H1 (cell line): ENCODE measurements around the gene CCDC138. TPM values are rescaled to one million over a fixed set of nuclear protein-coding genes. Genes with fewer than 3 reads are reported as not detected.

Experiments used
- CTCF ChIA-PET: fragments of 300-600 bp; sonication (Branson Sonifier 250); formaldehyde crosslinking; loops from one replicate; lab custom pipeline; 2021; ENCODE audit not compliant: partially characterized antibody; lab: Charles Lee
- POLR2A ChIA-PET: fragments of 300-600 bp; sonication (Branson Sonifier 250); formaldehyde crosslinking; loops from one replicate; lab custom pipeline; 2021; ENCODE audit warnings: inconsistent platforms; ENCODE audit not compliant: partially characterized antibody; lab: Charles Lee
- DNase-seq, 2 experiments: peaks; one replicate each; pipeline versions ENCODE4 v3.0.0 to v3.0.0-alpha.2; 2010 to 2022; ENCODE audit warnings: low spot score in 2 of 2, low read depth in 1 of 2, mixed read lengths in 1 of 2
- FAIRE-seq: peaks from 2 replicates; lab custom pipeline; 2011; peaks lifted over from hg19 to GRCh38; lab: Jason Lieb, UNC
- H2AFZ ChIP-seq: 2 replicates; pipeline ENCODE4 v1.8.1; 2012; ENCODE audit warnings: low read length, inconsistent platforms
- H2AK5ac ChIP-seq: 2 replicates; pipeline ENCODE4 v1.6.1; 2013; ENCODE audit warnings: low read depth, low read length
- H2BK120ac ChIP-seq: replicated peaks from 2 replicates; pipeline ENCODE3; 2013; ENCODE audit warnings: low read depth, low read length, inconsistent platforms
- H2BK12ac ChIP-seq: 2 replicates; pipeline ENCODE4 v1.6.1; 2013; ENCODE audit warnings: low read depth, low read length
- H2BK15ac ChIP-seq: 2 replicates; pipeline ENCODE4 v1.6.1; 2013; ENCODE audit warnings: low read length
- H2BK20ac ChIP-seq: 2 replicates; pipeline ENCODE4 v1.6.1; 2013; ENCODE audit warnings: low read length
- H2BK5ac ChIP-seq: 2 replicates; pipeline ENCODE4 v1.6.1; 2013; ENCODE audit warnings: low read depth, low read length
- H3K14ac ChIP-seq: 2 replicates; pipeline ENCODE4 v1.6.1; 2013; ENCODE audit warnings: inconsistent platforms; ENCODE audit not compliant: insufficient read length
- H3K18ac ChIP-seq: 2 replicates; pipeline ENCODE4 v1.6.1; 2013; ENCODE audit warnings: low read length; ENCODE audit errors: extremely low read depth
- H3K23ac ChIP-seq: 2 replicates; pipeline ENCODE4 v1.6.1; 2013; ENCODE audit warnings: inconsistent platforms; ENCODE audit not compliant: insufficient read length
- H3K23me2 ChIP-seq: 2 replicates; pipeline ENCODE4 v1.6.1; 2013; ENCODE audit warnings: low read depth, low read length
- H3K27ac ChIP-seq: 2 replicates; pipeline ENCODE4 v1.6.1; 2011; ENCODE audit warnings: low read depth, low read length, inconsistent platforms
- H3K27me3 ChIP-seq, 4 experiments: replicated peaks in 1 of 4; 1 replicate in 1 of 4; 2 replicates in 3 of 4; pipeline versions ENCODE4 v1.6.1 to v1.8.1; 2011 to 2013; ENCODE audit warnings: low read length in 3 of 4, mild to moderate bottlenecking in 3 of 4, inconsistent platforms in 2 of 4, mixed read lengths in 2 of 4, moderate library complexity in 1 of 4; ENCODE audit not compliant: control insufficient read depth in 3 of 4, insufficient read depth in 3 of 4; ENCODE audit errors: extremely low read depth in 1 of 4
- H3K36me3 ChIP-seq, 4 experiments: 2 replicates each; pipeline versions ENCODE4 v1.6.1 to v1.8.1; 2011 to 2013; ENCODE audit warnings: mild to moderate bottlenecking in 4 of 4, low read length in 3 of 4, moderate library complexity in 2 of 4, control low read depth in 1 of 4, inconsistent platforms in 1 of 4; ENCODE audit not compliant: insufficient read depth in 4 of 4, control insufficient read depth in 2 of 4
- H3K4ac ChIP-seq: replicated peaks from 2 replicates; pipeline ENCODE3; 2013; ENCODE audit warnings: low read length, low read depth, mixed read lengths, inconsistent platforms; ENCODE audit not compliant: insufficient read length
- H3K4me1 ChIP-seq, 4 experiments: replicated peaks in 1 of 4; 1 replicate in 1 of 4; 2 replicates in 3 of 4; pipeline versions ENCODE4 v1.6.1 to v1.8.1; 2011 to 2013; ENCODE audit warnings: low read length in 3 of 4, inconsistent platforms in 2 of 4, mixed read lengths in 1 of 4; ENCODE audit not compliant: insufficient read depth in 4 of 4, control insufficient read depth in 3 of 4
- H3K4me2 ChIP-seq, 2 experiments: 2 replicates each; pipeline versions ENCODE4 v1.6.1 to v1.8.1; 2011 to 2013; ENCODE audit warnings: low read depth in 2 of 2, low read length in 2 of 2, control low read depth in 1 of 2, inconsistent platforms in 1 of 2, mild to moderate bottlenecking in 1 of 2; ENCODE audit not compliant: insufficient read depth in 1 of 2
- H3K4me3 ChIP-seq, 4 experiments: fragments of 200-600, 300-600 bp in 1 of 4; sonication (generic), shearing (Covaris generic), sonication (Bioruptor Twin) in 1 of 4; 2 replicates each; pipeline versions ENCODE4 v1.5.1 to v1.8.1; 2011 to 2016; ENCODE audit warnings: low read length in 4 of 4, low read depth in 3 of 4, control low read depth in 2 of 4, inconsistent platforms in 2 of 4, mild to moderate bottlenecking in 2 of 4, mixed read lengths in 1 of 4, moderate library complexity in 1 of 4; ENCODE audit not compliant: insufficient read depth in 2 of 4; ENCODE audit errors: extremely low read depth in 1 of 4
- H3K56ac ChIP-seq: replicated peaks from 2 replicates; pipeline ENCODE3; 2013; ENCODE audit warnings: low read depth, mild to moderate bottlenecking, mixed read lengths, low read length, inconsistent platforms; ENCODE audit not compliant: insufficient read length
- H3K79me1 ChIP-seq: 2 replicates; pipeline ENCODE4 v1.6.1; 2013; ENCODE audit warnings: low read depth, low read length, control low read depth
- H3K79me2 ChIP-seq, 2 experiments: 2 replicates each; pipeline versions ENCODE4 v1.6.1 to v1.8.1; 2012 to 2013; ENCODE audit warnings: low read length in 2 of 2, mild to moderate bottlenecking in 2 of 2, inconsistent platforms in 1 of 2; ENCODE audit not compliant: insufficient read depth in 2 of 2, control insufficient read depth in 1 of 2
- H3K9ac ChIP-seq, 4 experiments: replicated peaks in 1 of 4; 1 replicate in 1 of 4; 2 replicates in 3 of 4; pipeline versions ENCODE4 v1.6.1 to v1.8.1; 2011 to 2013; ENCODE audit warnings: low read depth in 3 of 4, low read length in 3 of 4, control low read depth in 2 of 4, mild to moderate bottlenecking in 2 of 4, moderate library complexity in 2 of 4, inconsistent platforms in 1 of 4; ENCODE audit errors: extremely low read depth in 1 of 4
- H3K9me3 ChIP-seq, 2 experiments: 2 replicates each; pipeline versions ENCODE4 v1.6.1 to v1.8.1; 2012 to 2013; ENCODE audit warnings: mild to moderate bottlenecking in 2 of 2, moderate library complexity in 2 of 2, control low read depth in 1 of 2, inconsistent platforms in 1 of 2, low read depth in 1 of 2, low read length in 1 of 2, mixed read lengths in 1 of 2; ENCODE audit not compliant: insufficient read depth in 2 of 2
- H4K20me1 ChIP-seq, 2 experiments: replicated peaks in 1 of 2; 2 replicates each; pipeline versions ENCODE3 to v1.8.1; 2011 to 2013; ENCODE audit warnings: inconsistent platforms in 2 of 2, low read length in 2 of 2, mild to moderate bottlenecking in 1 of 2; ENCODE audit not compliant: insufficient read depth in 2 of 2, control insufficient read depth in 1 of 2
- H4K5ac ChIP-seq: 2 replicates; pipeline ENCODE4 v1.6.1; 2013; ENCODE audit warnings: low read length, low read depth, mixed read lengths, inconsistent platforms; ENCODE audit not compliant: insufficient read length
- H4K8ac ChIP-seq: 2 replicates; pipeline ENCODE4 v1.8.0; 2013; ENCODE audit warnings: mild to moderate bottlenecking, moderate library complexity, low read length, inconsistent platforms; ENCODE audit not compliant: insufficient read depth; ENCODE audit errors: extremely low read depth
- H4K91ac ChIP-seq: replicated peaks from 2 replicates; pipeline ENCODE3; 2013; ENCODE audit warnings: low read length, mixed read lengths, inconsistent platforms; ENCODE audit not compliant: insufficient read length
- BRCA1 ChIP-seq: IDR thresholded peaks from 2 replicates; pipeline ENCODE4 v1.6.1; 2012; ENCODE audit warnings: low read depth, low read length, improper control_type of control experiment
- CHD1 ChIP-seq: IDR thresholded peaks from 2 replicates; pipeline ENCODE4 v1.6.1; 2012; ENCODE audit warnings: low read depth, low read length, improper control_type of control experiment
- GTF2F1 ChIP-seq: IDR thresholded peaks from 2 replicates; pipeline ENCODE4 v1.6.1; 2012; ENCODE audit warnings: low read depth, low read length, improper control_type of control experiment, borderline replicate concordance
- KDM5A ChIP-seq: fragments of 200-600 bp; IDR thresholded peaks from 2 replicates; pipeline ENCODE4 v1.7.1; 2012; ENCODE audit warnings: mild to moderate bottlenecking, low read length, inconsistent platforms, mixed read lengths
- NRF1 ChIP-seq: IDR thresholded peaks from 2 replicates; pipeline ENCODE4 v1.6.1; 2011; ENCODE audit warnings: mild to moderate bottlenecking, low read depth, low read length, improper control_type of control experiment
- PHF8 ChIP-seq: fragments of 200-600 bp; sonication (generic); conservative IDR thresholded peaks from 2 replicates; pipeline ENCODE4 v1.7.1; 2012; ENCODE audit warnings: low read depth, mild to moderate bottlenecking, inconsistent platforms, low read length, moderate library complexity
- POLR2A ChIP-seq, 2 experiments: IDR thresholded peaks; 1 replicate in 1 of 2; 2 replicates in 1 of 2; pipeline ENCODE4 v1.6.1; 2011; ENCODE audit warnings: low read depth in 2 of 2, low read length in 2 of 2, mild to moderate bottlenecking in 2 of 2; ENCODE audit errors: control extremely low read depth in 1 of 2
- SIRT6 ChIP-seq: IDR thresholded peaks from one replicate; pipeline ENCODE4 v1.7.1; 2012; ENCODE audit warnings: low read length, inconsistent platforms
- SRF ChIP-seq: IDR thresholded peaks from 2 replicates; pipeline ENCODE4 v1.6.1; 2011; ENCODE audit warnings: mild to moderate bottlenecking, low read depth, low read length, moderate library complexity
- TCF12 ChIP-seq: IDR thresholded peaks from 2 replicates; pipeline ENCODE4 v1.6.1; 2011; ENCODE audit warnings: low read depth, mild to moderate bottlenecking, low read length
- WGBS, 2 experiments: shearing (Covaris generic) in 1 of 2; methylation state at CpG; one replicate each; pipeline versions ENCODE4 v1.1.6 to v1.1.7; 2013 to 2015; ENCODE audit warnings: low lambda C conversion rate in 2 of 2, mixed read lengths in 2 of 2, inconsistent platforms in 1 of 2, low coverage in 1 of 2, missing lambda C conversion rate in 1 of 2; ENCODE audit not compliant: insufficient replicate concordance in 2 of 2, insufficient coverage in 1 of 2, insufficient read length in 1 of 2; ENCODE audit errors: extremely low coverage in 1 of 2, missing lambda C conversion rate in 1 of 2; 5-methylcytosine and 5-hydroxymethylcytosine counted together
- polyA plus RNA-seq, 7 experiments: library from polyadenylated mRNA; depleted of rRNA in 3 of 7; stranded (reverse) in 5 of 7; unstranded in 2 of 7; fragments of >200 nt in 5 of 7; fragments of 200-250 nt in 2 of 7; gene quantifications; 1 replicate in 5 of 7; 2 replicates in 1 of 7; 4 replicates in 1 of 7; pipeline versions ENCODE4 v1.2.1 to v1.2.3, GENCODE V29; 2011 to 2013; ENCODE audit warnings: missing spikeins in 2 of 7, mixed read lengths in 2 of 7
- total RNA-seq: library from RNA; stranded (reverse); fragmentation: NEBNext Ultra II Directional; extraction: Animal tissue kit (Norgen Biotek cat#: 25700); gene quantifications from 2 replicates; pipeline ENCODE4 v1.2.1, GENCODE V29; 2021

The CCDC138 gene
- total and polyA plus RNA-seq, 2 of the 8 experiments (the other 6 are each of a cell fraction or from before 2014, with no cell fraction given), result 8.3 to 29.8 TPM

GRCh38 chr2:108776475-108776874 lies 10.1 kb upstream of the CCDC138 start:
- Histone ChIP-seq H4K5ac (no peak overlapping the region), H3K79me1 (no peaks in the 10 kb centered on the region), H3K56ac (no peak overlapping the region), H4K91ac (no peak overlapping the region), H3K23me2 (no peaks in the 10 kb centered on the region), H3K9me3 (no peaks in the 10 kb centered on the region), H2BK20ac (no peak overlapping the region), H2AK5ac (no peak overlapping the region), H3K23ac (no peak overlapping the region), H4K20me1 (peaks cover 0 to 2% of the 10 kb centered on the region in 2 experiments), H2BK120ac (no peak overlapping the region), H3K4me1 (no peaks in the 10 kb centered on the region), H2BK12ac (no peak overlapping the region), H3K9ac (no peak overlapping the region), H2AFZ (no peak overlapping the region), H3K18ac (no peak overlapping the region), H4K8ac (no peak overlapping the region), H3K27ac (no peak overlapping the region), H3K4me2 (no peak overlapping the region), H3K27me3 (no peaks in the 10 kb centered on the region), H2BK5ac (no peak overlapping the region), H3K36me3 (peaks cover 3 to 68% (median 26%) of the 10 kb centered on the region in 4 experiments; a peak in 7 of 8 replicates), H3K4ac (no peak overlapping the region), H3K4me3 (no peak overlapping the region), H2BK15ac (no peak overlapping the region), H3K14ac (no peak overlapping the region), H3K79me2 (no peaks in the 10 kb centered on the region)
- FAIRE-seq (no peak), DNase-seq (no peak)
- ChIA-PET POLR2A (no interaction called here), CTCF (interaction anchor here (0.6 kb wide), 1 partner anchor 88 kb away, joined by 4 read pairs; no protein-coding TSS in a partner anchor)
- TF ChIP-seq BRCA1 (no peak), POLR2A (IDR thresholded peaks at IDR 0.05; ENCODE audit: control extremely low read depth in 1 of 2, low read depth in 2 of 2, low read length in 2 of 2) (no peak), KDM5A (no peak), NRF1 (no peak), CHD1 (no peak), GTF2F1 (no peak), SIRT6 (no peak), TCF12 (no peak), SRF (no peak), PHF8 (no peak)
- 93% methylated on average over 3 of the region's 3 CpGs; no CpG with 5 or more reads in 1 of the 2 experiments for WGBS, 2 experiments
